GM18511 (cell line): ENCODE results near the gene CPEB2.

Experiments
- ATAC-seq: cut with Tn5 transposase; IDR thresholded peaks from one replicate; pipeline ENCODE4 v1.9.1; 2021; ENCODE audit warnings: mild to moderate bottlenecking, moderate library complexity; ENCODE audit not compliant: unreplicated experiment

Gene CPEB2

DNA sequence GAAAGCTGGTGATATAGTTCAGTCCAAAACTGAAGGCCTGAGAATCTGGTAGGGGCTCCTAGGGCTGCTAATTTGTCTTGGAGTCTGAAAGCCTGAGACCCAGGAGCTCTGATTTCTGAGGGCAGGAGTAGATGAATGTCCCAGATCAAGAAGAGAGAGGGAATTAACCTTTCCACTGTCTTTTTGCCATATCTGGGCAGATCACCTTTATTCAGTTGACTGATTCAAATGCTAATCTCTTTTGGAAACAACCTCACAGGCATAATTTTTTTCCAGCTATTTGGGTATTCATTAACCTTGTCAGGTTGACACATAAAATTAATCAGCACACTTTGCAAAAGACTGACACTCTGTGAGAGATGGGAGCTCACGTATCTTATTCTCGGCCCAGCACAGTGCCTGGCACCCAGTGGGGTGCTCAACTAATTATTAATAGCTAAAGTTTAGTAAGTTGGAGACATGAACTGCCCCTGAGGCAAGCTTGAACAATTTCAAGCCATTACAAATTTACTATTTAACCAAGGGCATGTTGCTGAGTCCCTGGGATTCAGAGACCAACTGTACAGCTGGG is 114.3 kb downstream of the CPEB2 start:
- ATAC-seq: no peak

DNA sequence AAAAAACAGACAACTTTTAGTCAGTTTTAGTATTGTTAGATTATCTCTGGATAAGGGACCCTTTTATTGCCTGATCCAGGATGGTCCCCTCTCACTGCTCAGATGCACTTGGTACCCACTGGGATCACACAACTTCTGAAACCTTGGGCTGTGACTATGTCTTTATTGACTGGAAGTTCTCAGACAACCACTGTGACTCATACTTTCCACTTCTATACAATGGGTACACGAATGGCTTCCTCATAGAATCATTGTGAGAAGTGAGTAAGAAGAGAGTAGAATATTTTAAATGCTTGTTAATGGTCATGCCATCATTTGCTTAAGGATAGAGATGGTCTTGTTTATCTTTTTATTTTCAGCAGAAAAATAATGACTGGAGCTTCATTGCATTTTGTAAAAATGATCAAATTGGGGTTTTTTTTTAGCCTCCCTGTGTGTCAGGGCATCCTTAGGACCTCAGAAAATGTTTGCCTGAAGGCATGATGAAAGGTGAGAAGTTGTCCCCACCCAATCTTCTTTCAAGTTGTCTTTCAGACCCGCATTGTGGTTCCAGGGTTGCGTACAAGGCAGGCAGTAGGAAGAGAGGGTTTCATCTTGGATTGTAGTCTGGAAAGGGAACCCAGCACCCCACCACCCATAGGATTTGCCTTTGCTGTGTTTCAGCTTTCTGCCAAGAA is 115.1 kb downstream of the CPEB2 start:
- no peak for ATAC-seq

DNA sequence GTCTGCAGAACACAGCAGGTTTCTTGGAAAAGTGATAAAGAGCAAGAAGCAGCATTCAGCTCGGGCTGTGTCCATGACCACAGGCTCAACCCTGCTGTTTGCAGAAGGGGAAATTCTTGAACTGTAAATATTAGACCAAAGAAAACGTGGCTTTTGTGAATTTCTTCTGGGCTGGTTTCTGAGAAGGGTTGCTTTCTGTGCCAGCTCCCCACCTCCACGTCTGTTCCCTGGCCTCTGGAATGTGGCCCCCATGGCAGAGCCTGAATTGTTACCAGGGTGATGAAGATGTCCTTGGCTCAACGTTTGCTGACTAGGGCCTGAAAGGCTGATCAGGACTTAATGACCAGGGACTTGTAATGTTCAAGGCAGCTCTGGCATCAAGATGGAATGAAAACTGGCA is 116.0 kb downstream of the CPEB2 start:
- no peak for ATAC-seq
